Fibroblast of villous mesenchyme (primary cell): Measurements from ENCODE around the gene CTLA4. TPM values are rescaled to one million over a fixed set of nuclear protein-coding genes. Genes with fewer than 3 reads are reported as not detected.

ENCODE experiments used
- DNase-seq: peaks from one replicate; pipeline ENCODE4 v3.0.0-alpha.2; 2010; ENCODE audit warnings: low read depth
- H3K4me3 ChIP-seq: 2 replicates; pipeline ENCODE4 v1.5.1; 2011; ENCODE audit warnings: low read depth, mild to moderate bottlenecking, low read length
- CTCF ChIP-seq: IDR thresholded peaks from 2 replicates; pipeline ENCODE4 v1.5.1; 2012; ENCODE audit warnings: low read depth, mild to moderate bottlenecking, low read length; ENCODE audit not compliant: insufficient read depth
- total RNA-seq: library from RNA; depleted of rRNA; stranded (reverse); fragments of >200 nt; gene quantifications from 2 replicates; pipeline ENCODE4 v1.2.3, GENCODE V29; 2012

Gene CTLA4
- total RNA-seq, 1 donor, result not detected

DNA sequence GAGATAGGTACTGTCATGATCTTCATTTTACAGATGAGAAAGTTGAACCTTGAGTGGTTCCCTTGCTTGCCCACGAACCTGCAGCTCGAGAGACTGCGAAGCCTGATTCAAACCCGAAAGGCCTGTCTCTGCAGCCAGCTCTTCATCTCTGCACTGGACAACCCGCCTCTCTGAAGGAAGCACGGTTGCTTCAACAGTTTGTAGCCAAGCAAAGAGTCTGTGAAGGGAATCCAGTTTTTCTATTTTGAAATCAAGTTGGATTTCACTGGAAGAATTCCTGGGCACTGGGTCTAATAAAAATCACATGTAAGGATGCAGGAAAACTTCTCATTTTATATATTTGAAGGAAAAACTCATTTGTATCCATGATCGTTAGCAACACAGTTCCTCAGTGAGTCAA is 47.7 kb downstream of the CTLA4 start:
- TF ChIP-seq CTCF, result no peak
- peak; percentile 6 for DNase-seq
- H3K4me3 ChIP-seq, result peak overlapping the region; percentile 9

DNA sequence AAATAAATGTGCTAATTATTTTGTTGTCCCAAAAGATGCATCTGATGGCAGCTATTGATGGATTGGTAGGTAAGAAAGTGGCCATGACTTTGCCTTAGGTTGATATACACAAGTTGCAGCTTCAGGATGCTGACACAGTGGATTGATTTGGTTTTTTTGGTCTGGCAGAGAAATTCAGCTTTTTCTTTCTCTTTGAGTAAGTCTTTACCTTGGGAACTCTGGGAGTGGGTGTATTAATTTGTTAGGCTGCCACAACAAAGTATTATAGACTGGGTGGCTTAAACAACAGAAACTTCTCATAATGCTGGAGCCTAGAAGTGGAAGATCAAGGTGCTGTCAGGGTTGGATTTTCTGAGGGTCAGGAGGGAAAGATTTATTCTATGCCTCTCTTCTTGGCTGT is 49.2 kb downstream of the CTLA4 start:
- no peak for TF ChIP-seq CTCF

GRCh38 chr2:203918264-203918663 is 50.7 kb downstream of the CTLA4 start:
- no peak for DNase-seq
- no peak for TF ChIP-seq CTCF
- no peak overlapping the region for H3K4me3 ChIP-seq

More for the DNA sequence above, 49.2 kb downstream of the CTLA4 start:
- H3K4me3 ChIP-seq, result no peak overlapping the region
- no peak for DNase-seq

DNA sequence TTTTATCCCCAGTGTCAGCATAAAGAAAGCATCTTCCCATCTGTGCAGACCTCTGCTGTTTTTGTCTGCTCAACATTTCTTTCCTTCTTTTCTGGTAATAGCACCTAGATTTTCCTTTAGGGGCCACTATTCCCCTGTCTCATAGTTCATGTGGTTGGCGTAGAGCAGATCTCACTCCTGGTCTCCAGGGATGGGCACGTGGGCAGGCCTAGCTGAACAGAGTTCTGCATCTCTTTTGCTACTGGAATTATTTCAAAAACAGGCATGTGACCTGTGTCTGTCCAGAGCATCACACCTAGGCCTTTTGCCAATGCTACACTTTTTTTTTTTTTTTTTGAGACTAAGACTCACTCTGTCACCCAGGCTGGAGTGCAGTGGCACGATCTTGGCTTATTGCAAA is 51.3 kb downstream of the CTLA4 start:
- no peak for TF ChIP-seq CTCF
- no peak for DNase-seq
- no peak overlapping the region for H3K4me3 ChIP-seq

Other genes starting within 250 kb of the CTLA4 start
- gene CD28, start 161.1 kb upstream of the CTLA4 start, total RNA-seq, result not detected in 2 replicates
- gene ICOS, start 69.0 kb downstream of the CTLA4 start, total RNA-seq, result not detected in 2 replicates